Measurements from ENCODE around the gene POU2AF1.

DNA sequence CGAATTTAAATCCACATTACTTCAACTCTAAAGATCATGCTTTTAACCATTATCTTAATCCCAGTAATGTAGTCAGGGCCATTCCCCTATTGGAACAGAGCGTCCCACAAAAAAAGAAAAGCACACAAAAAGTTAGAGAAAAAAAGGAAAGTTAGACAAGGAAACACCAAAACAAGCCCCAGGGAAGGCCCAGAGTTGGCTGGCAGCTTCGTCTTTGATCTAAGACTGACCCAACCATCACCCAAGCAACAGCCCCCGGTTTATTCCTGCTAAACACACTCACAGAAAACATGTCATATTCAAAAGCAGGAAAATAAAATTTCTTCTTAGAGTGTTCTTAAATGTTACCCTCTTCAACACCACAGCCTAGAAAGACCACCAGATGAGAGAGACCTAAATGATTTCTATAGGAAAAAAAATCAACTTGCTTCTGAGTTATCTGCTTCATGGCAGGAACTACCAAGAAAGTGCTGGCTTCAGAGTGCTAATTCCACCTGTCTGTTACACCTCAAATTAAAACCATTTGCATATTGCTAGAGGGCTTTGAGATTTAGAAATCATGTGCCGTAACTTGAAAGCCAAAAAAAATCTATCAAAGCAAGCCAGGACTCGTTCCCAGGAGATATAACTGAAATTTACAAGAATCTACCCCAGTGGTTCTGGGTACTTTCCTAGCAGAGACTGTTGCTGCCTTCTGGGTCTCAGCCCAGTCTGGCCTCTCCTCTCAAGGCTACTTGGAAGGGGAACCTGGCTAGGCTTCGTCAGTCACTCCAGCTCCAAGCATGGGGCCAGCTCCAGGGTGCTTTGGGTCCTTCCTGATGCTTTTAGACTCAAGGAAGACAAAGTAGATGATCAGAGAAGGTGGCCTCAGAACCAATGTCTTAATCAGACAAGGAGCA, 49.5 kb downstream of the POU2AF1 start:
- TF ChIP-seq POLR2AphosphoS5 (IDR thresholded peaks at IDR 0.05) (no peak), POLR2A (IDR thresholded peaks at IDR 0.05) (no peak), EP300 (IDR thresholded peaks at IDR 0.05) (no peak)
- TF ChIP-seq, protein P1, sequence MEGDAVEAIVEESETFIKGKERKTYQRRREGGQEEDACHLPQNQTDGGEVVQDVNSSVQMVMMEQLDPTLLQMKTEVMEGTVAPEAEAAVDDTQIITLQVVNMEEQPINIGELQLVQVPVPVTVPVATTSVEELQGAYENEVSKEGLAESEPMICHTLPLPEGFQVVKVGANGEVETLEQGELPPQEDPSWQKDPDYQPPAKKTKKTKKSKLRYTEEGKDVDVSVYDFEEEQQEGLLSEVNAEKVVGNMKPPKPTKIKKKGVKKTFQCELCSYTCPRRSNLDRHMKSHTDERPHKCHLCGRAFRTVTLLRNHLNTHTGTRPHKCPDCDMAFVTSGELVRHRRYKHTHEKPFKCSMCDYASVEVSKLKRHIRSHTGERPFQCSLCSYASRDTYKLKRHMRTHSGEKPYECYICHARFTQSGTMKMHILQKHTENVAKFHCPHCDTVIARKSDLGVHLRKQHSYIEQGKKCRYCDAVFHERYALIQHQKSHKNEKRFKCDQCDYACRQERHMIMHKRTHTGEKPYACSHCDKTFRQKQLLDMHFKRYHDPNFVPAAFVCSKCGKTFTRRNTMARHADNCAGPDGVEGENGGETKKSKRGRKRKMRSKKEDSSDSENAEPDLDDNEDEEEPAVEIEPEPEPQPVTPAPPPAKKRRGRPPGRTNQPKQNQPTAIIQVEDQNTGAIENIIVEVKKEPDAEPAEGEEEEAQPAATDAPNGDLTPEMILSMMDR (IDR thresholded peaks at IDR 0.05) = no peak
